ENCODE measurements around the gene SHB.

Gene SHB

DNA sequence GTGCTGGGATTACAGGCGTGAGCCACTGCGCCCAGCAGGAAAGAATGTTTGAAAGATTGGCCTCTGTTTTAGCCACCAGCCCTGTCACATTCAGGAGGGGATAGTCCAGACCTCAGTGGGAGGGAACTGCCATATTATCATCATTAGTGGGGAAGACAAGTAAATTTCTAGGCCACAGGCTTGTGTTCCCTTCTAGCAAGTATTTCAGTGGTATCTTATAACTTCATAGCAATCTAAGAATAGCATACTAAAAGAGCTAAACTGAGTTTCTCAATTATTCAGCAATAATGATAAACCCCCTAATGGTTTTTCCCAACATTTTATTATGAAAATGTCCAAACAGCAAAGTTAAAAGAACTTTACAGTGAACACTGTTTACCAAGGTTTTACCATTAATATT, 195.1 kb downstream of the SHB start:
- no peak overlapping the region for H3K27ac ChIP-seq
- TF ChIP-seq, protein P1, sequence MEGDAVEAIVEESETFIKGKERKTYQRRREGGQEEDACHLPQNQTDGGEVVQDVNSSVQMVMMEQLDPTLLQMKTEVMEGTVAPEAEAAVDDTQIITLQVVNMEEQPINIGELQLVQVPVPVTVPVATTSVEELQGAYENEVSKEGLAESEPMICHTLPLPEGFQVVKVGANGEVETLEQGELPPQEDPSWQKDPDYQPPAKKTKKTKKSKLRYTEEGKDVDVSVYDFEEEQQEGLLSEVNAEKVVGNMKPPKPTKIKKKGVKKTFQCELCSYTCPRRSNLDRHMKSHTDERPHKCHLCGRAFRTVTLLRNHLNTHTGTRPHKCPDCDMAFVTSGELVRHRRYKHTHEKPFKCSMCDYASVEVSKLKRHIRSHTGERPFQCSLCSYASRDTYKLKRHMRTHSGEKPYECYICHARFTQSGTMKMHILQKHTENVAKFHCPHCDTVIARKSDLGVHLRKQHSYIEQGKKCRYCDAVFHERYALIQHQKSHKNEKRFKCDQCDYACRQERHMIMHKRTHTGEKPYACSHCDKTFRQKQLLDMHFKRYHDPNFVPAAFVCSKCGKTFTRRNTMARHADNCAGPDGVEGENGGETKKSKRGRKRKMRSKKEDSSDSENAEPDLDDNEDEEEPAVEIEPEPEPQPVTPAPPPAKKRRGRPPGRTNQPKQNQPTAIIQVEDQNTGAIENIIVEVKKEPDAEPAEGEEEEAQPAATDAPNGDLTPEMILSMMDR (IDR thresholded peaks at IDR 0.05; ENCODE audit: low read depth, low read length, missing control alignments), result no peak
- in situ Hi-C loops (cut with HindIII; ENCODE audit: low pct_ligation_motif_present, low sequenced_read_pairs), result no loop called here
- H3K27me3 ChIP-seq (replicated peaks), result no peaks in the 10 kb centered on the region
- no peak for DNase-seq
- H3K4me3 ChIP-seq (ENCODE audit: low read depth, low read length), result no peak overlapping the region
- H3K36me3 ChIP-seq (replicated peaks), result peaks cover 3% of the 10 kb centered on the region

DNA sequence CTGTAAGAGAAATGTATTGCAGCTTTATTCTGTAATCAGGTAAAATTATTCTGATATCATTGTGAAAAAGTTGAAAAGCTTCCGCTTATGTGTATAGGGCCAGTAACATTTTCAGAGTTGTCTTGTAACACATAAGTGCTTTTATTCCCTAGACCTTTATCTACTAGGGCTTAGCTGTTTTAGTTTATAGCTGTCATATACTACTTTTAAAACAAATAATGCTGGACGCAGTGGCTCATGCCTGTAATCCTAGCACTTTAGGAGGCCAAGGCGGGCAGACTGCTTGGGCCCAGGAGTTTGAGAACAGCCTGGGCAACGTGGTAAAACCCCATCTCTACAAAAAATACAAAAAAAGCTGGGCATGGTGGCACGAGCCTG, 198.2 kb downstream of the SHB start:
- in situ Hi-C loops (cut with HindIII; ENCODE audit: low pct_ligation_motif_present, low sequenced_read_pairs), result no loop called here
- TF ChIP-seq, protein P1 (IDR thresholded peaks at IDR 0.05; ENCODE audit: low read depth, low read length, missing control alignments), result no peak
- H3K27me3 ChIP-seq (replicated peaks), result no peaks in the 10 kb centered on the region

DNA sequence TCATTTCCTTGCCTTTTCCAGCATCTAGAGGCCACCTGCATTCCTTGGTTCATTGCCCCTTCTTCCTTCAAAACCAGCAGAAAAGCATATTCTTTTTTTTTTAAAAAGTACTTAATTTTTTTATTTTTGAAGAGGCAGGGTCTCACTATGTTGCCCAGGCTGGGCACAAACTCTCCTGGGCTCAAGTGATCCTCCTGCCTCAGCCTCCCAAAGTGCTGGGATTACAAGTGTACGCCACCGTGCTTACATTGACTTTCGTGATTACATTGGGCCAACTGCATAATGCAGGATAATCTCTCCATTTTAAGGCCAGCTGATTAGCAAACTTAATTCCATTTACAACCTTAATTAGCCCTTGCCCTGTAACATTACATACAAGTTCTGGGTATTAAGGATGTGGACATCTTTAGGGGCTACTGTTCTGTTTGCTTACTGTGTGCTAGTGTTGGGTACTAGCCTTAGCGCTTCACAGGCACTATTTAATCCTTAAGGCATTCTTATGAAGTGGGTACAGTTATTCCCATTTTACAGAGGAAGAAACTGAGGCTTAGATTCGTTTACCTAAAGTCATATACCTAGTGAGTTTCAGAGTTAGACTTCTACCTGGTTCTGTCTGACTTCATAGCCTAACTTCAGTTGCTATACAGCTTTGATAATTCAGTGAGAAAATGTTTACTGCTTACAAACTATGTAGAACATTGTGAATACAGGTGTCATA, 198.8 kb downstream of the SHB start:
- H3K27ac ChIP-seq, result no peak overlapping the region
- no peak for DNase-seq
- TF ChIP-seq, protein P1 (IDR thresholded peaks at IDR 0.05; ENCODE audit: low read depth, low read length, missing control alignments), result no peak
- H3K36me3 ChIP-seq (replicated peaks), result peaks cover 4% of the 10 kb centered on the region
- in situ Hi-C loops (cut with HindIII; ENCODE audit: low pct_ligation_motif_present, low sequenced_read_pairs), result no loop called here
- H3K27me3 ChIP-seq (replicated peaks), result no peaks in the 10 kb centered on the region
- no peak overlapping the region for H3K4me3 ChIP-seq (ENCODE audit: low read depth, low read length)

More for the DNA sequence above, 198.2 kb downstream of the SHB start:
- H3K27ac ChIP-seq, result no peak overlapping the region
- DNase-seq, result no peak
- no peak overlapping the region for H3K4me3 ChIP-seq (ENCODE audit: low read depth, low read length)
- peaks cover 4% of the 10 kb centered on the region for H3K36me3 ChIP-seq (replicated peaks)
